Measurements from ENCODE around the gene EIF4G2. TPM values are rescaled to one million over a fixed set of nuclear protein-coding genes. Genes with fewer than 3 reads are reported as not detected.

Gene EIF4G2
- total RNA-seq: 560 and 655 TPM in 2 replicates

DNA sequence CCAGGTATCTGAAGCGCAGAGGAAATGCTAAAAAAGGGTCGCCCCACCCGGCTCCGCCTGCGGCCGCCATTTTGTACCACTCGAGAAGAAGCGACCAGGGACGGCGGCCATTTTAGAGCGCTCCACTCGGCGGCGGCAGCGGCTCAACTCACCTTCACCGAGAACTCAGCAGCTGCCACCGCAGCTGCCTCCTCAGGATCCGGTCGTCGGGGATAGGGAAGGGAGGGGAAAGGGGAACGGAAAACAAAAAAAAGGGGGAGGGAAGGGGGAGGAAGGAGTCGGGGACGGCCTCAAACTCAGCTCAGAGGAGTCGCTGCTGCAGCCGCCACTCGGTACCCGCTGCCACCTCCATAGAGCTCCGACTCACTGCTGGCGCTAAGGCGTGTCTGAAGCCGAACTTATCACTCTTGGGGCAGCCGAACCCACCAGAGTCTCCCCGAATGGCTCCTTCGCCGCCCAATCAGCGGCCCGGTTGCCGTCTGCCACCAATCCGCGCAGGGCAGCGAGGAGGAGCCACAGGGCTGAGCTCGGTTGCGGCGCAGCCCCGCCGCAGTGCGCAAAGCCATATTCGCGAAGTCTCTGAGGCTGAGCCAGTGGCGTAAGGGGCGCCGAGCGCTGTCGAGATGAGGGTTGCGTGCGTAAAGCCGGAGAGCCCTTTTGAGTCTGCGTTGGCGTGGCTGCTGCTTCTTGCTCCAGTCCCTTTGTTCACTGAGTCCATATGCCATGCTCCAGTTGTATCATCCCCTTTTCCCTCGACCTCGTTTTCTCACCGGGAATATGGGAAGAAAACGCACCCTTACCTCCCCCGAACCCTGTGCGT is at the start of gene EIF4G2:
Gene EIF4G2 (minus strand): TSS at position 374 of the 820 bp plus-strand sequence.

DNA sequence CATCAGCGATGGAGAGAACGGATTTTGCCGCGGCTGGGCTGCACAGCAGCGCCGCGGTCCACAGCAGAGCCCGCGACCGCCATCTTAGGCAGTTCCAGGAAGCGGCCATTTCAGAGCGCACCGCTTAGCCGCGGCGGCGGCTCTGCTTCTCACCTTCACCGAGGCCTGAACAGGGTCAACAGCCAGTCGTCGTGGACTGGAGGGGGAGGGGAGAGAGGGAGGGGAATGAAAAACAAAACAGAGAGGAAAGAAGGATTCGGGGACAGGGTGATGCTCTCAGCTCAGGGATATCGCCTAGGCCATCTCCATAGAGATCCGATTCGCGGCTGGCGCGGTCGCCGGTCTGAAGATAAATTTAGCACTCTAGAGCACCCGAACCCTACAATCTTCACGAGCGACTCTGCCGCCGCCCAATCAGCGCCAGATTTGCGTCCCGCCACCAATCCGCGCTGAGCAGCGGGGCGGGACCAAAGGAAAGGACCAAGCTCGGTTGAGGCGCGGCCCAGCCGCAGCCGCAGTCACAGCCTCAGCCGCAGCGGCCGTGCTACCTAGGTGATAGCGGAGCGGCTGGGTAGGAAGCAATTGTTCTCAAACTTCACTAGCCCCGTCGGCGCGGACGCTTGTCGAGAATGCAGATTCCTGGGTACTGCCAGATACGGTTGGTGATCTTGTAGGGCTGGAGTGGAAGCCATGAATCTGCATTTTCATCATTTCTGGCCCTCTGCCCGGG is 49.1 kb upstream of the EIF4G2 start, which contains the start of gene ZBED5:
Gene ZBED5 (minus strand): TSS at position 345 of the 730 bp plus-strand sequence. CDS start 3,108 bp downstream, outside the sequence.

DNA sequence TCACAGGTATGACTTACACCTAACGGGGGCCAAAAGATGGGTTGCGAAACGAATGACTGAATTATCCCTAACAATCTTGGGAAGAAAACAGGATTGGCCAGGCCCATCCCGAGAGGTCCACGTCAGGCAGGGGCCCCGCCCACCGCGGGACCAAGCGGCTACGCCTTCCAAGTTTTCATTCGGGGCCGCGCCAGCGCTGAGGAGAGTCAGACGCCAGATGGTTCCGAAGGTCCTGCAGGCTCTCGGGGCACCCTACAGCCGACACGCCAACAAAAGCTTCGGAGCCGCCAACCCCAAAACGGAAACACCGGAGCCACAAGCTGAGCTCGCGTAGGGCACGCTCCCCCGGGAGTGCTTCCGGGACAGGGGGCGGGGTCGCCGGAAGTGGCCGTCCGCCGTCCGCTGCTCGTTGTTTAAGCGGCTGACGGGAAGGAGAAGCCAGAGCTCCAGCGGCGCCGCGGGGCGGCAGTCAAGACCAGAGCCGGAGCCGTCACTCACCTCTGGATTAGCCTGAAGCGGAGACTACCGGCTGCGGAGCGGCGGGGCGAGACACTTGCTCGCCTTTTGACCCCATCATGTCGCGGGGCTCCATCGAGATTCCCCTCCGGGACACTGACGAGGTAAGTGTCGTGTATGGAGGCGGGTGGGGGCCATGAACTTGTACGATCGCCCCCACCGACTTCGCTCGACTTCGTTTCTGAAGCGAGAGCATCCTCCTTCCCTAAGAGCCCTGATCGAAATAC is 57.7 kb downstream of the EIF4G2 start, which contains the start of gene CTR9:
Gene CTR9 (plus strand): TSS at position 409 of the 743 bp plus-strand sequence. CDS start 167 bp downstream, at position 576.

Other genes starting within 250 kb of the EIF4G2 start
- gene LYVE1, start 240.3 kb downstream of the EIF4G2 start, total RNA-seq: under 0.01 and 0.09 TPM in 2 replicates
- 14.4 and 22.9 TPM in 2 replicates for gene IRAG1, start 115.2 kb downstream of the EIF4G2 start, total RNA-seq
- 19.5 and 26.8 TPM in 2 replicates for gene CTR9, start 57.7 kb downstream of the EIF4G2 start, total RNA-seq
- gene ZBED5, start 49.1 kb upstream of the EIF4G2 start, total RNA-seq: 12.8 TPM in 2 replicates